DOHH2 (cell line): ENCODE results near the gene HINT1.
"Not testable (repeated sequence)": the region's sequence is repeated elsewhere in the genome, so short reads cannot be mapped to it uniquely, and the experiment has no call there.

ENCODE experiments used
- H3F3A ChIP-seq: fragments of 200-600 bp; sonication (generic), shearing (Covaris generic); 2 replicates; pipeline ENCODE4 v1.6.0; 2016; ENCODE audit warnings: antibody characterized with exemption, mild to moderate bottlenecking; ENCODE audit not compliant: control insufficient read depth, insufficient read depth
- H3K27ac ChIP-seq: fragments of 200-600 bp; sonication (generic); 2 replicates; pipeline ENCODE4 v1.5.1; 2014; ENCODE audit warnings: low read depth, mild to moderate bottlenecking, low read length, moderate library complexity
- H3K27me3 ChIP-seq: fragments of 200-600 bp; sonication (generic); 2 replicates; pipeline ENCODE4 v1.6.1; 2014; ENCODE audit warnings: mild to moderate bottlenecking, low read length, mixed read lengths; ENCODE audit not compliant: control insufficient read depth
- H3K36me3 ChIP-seq: fragments of 200-600 bp; sonication (generic); 2 replicates; pipeline ENCODE4 v1.6.1; 2014; ENCODE audit warnings: mild to moderate bottlenecking, low read length, moderate library complexity, mixed read lengths; ENCODE audit not compliant: control insufficient read depth
- H3K4me1 ChIP-seq: fragments of 200-600 bp; sonication (generic); 2 replicates; pipeline ENCODE4 v1.6.1; 2014; ENCODE audit warnings: mild to moderate bottlenecking, low read length, mixed read lengths; ENCODE audit not compliant: control insufficient read depth
- H3K4me2 ChIP-seq: fragments of 200-600 bp; sonication (generic); 2 replicates; pipeline ENCODE4 v1.6.0; 2014; ENCODE audit warnings: mild to moderate bottlenecking, low read length, moderate library complexity
- H3K4me3 ChIP-seq: fragments of 200-600 bp; sonication (generic); 2 replicates; pipeline ENCODE4 v1.5.1; 2014; ENCODE audit warnings: mild to moderate bottlenecking, low read length, mixed read lengths
- H3K79me2 ChIP-seq: fragments of 200-600 bp; sonication (generic); 2 replicates; pipeline ENCODE4 v1.6.1; 2014; ENCODE audit warnings: mild to moderate bottlenecking, low read length, mixed read lengths; ENCODE audit not compliant: control insufficient read depth
- H3K9me2 ChIP-seq: fragments of 200-600 bp; sonication (generic); replicated peaks from 2 replicates; pipeline ENCODE4 v1.6.1; 2014; ENCODE audit warnings: mild to moderate bottlenecking, low read length, mixed read lengths; ENCODE audit not compliant: control insufficient read depth
- H3K9me3 ChIP-seq: fragments of 200-600 bp; sonication (generic); 2 replicates; pipeline ENCODE4 v1.6.1; 2014; ENCODE audit warnings: antibody characterized with exemption, low read length, mixed read lengths; ENCODE audit not compliant: control insufficient read depth, insufficient read depth
- H4K20me1 ChIP-seq: fragments of 200-600 bp; sonication (generic); 2 replicates; pipeline ENCODE4 v1.6.0; 2014; ENCODE audit warnings: low read depth, mild to moderate bottlenecking, antibody characterized with exemption, low read length, moderate library complexity; ENCODE audit not compliant: control insufficient read depth, insufficient read depth
- CTCF ChIP-seq: fragments of 200-600 bp; sonication (generic); IDR thresholded peaks from one replicate; pipeline ENCODE4 v1.5.1; 2014; ENCODE audit warnings: antibody characterized with exemption, mild to moderate bottlenecking, low read depth, low read length; ENCODE audit not compliant: poor library complexity, severe bottlenecking
- EZH2phosphoT487 ChIP-seq: fragments of 200-600 bp; sonication (generic); IDR thresholded peaks from 2 replicates; pipeline ENCODE4 v1.6.1; 2017; ENCODE audit warnings: borderline replicate concordance, mild to moderate bottlenecking, antibody characterized with exemption, low read length, moderate library complexity, mixed read lengths

The HINT1 gene

DNA sequence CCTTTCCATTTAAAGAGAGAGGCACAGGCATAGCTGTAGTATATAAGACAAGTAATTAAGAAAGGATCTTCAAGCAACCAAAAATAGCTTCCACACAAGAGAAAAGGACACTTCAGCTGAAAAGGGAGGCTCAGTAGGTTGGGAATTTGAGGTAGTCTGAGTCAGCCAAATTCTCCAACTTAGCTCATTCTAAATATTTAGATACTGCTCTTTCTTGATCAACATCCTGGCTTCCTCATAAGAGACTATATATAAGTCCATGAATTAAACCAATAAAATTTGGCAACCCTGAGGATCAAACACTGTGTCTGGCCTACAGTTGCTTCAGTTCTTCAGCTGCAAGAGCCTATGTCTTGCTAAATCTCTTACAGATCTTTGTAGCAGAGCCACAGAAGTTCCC is 17.8 kb downstream of the HINT1 start:
- Histone ChIP-seq H3K27ac (no peak overlapping the region), H3K4me1 (no peaks in the 10 kb centered on the region), H3K36me3 (no peaks in the 10 kb centered on the region), H3K4me2 (no peak overlapping the region), H4K20me1 (no peaks in the 10 kb centered on the region), H3K9me2 (no peaks in the 10 kb centered on the region), H3F3A (no peaks in the 10 kb centered on the region), H3K4me3 (no peak overlapping the region), H3K9me3 (no peaks in the 10 kb centered on the region), H3K79me2 (no peaks in the 10 kb centered on the region), H3K27me3 (no peaks in the 10 kb centered on the region)
- TF ChIP-seq EZH2phosphoT487 (no peak), CTCF (no peak)

GRCh38 chr5:131142970-131143617 is 22.0 kb downstream of the HINT1 start:
- no peaks in the 10 kb centered on the region for H3K36me3 ChIP-seq
- no peak overlapping the region for H3K27ac ChIP-seq
- no peaks in the 10 kb centered on the region for H3K9me3 ChIP-seq
- H3K4me2 ChIP-seq = no peak overlapping the region
- H4K20me1 ChIP-seq = no peaks in the 10 kb centered on the region
- no peak for TF ChIP-seq EZH2phosphoT487
- TF ChIP-seq CTCF = no peak
- H3K27me3 ChIP-seq = no peaks in the 10 kb centered on the region
- H3K4me1 ChIP-seq = no peaks in the 10 kb centered on the region
- H3K9me2 ChIP-seq = no peaks in the 10 kb centered on the region
- no peaks in the 10 kb centered on the region for H3F3A ChIP-seq
- no peak overlapping the region for H3K4me3 ChIP-seq
- no peaks in the 10 kb centered on the region for H3K79me2 ChIP-seq

GRCh38 chr5:131139321-131139720 is 25.7 kb downstream of the HINT1 start:
- Histone ChIP-seq H3K27ac (no peak overlapping the region), H3K9me2 (no peaks in the 10 kb centered on the region), H3K27me3 (no peaks in the 10 kb centered on the region), H3K4me2 (no peak overlapping the region), H3K9me3 (no peaks in the 10 kb centered on the region), H3K4me1 (no peaks in the 10 kb centered on the region), H3K36me3 (no peaks in the 10 kb centered on the region), H3K4me3 (no peak overlapping the region), H4K20me1 (no peaks in the 10 kb centered on the region), H3K79me2 (no peaks in the 10 kb centered on the region), H3F3A (no peaks in the 10 kb centered on the region)
- TF ChIP-seq CTCF (no peak), EZH2phosphoT487 (no peak)

GRCh38 chr5:131138406-131138805 is 26.6 kb downstream of the HINT1 start:
- not testable (repeated sequence) for H3F3A ChIP-seq, H3K36me3 ChIP-seq, H3K4me3 ChIP-seq, H3K27ac ChIP-seq, H3K27me3 ChIP-seq, H3K4me2 ChIP-seq, H3K9me3 ChIP-seq, H3K9me2 ChIP-seq, H3K4me1 ChIP-seq, H4K20me1 ChIP-seq, H3K79me2 ChIP-seq

DNA sequence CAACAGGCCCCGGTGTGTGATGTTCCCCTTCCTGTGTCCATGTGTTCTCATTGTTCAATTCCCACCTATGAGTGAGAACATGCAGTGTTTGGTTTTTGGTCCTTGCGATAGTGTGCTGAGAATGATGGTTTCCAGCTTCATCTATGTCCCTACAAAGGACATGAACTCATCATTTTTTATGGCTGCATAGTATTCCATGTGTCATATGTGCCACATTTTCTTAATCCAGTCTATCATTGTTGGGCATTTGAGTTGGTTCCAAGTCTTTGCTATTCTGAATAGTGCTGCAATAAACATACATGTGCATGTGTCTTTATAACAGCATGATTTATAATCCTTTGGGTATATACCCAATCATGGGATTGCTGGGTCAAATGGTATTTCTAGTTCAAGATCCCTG is 32.0 kb downstream of the HINT1 start:
- H3K27ac ChIP-seq, H4K20me1 ChIP-seq, H3K27me3 ChIP-seq, H3F3A ChIP-seq, H3K4me1 ChIP-seq, H3K4me3 ChIP-seq, H3K79me2 ChIP-seq, H3K36me3 ChIP-seq, H3K9me3 ChIP-seq, H3K4me2 ChIP-seq, H3K9me2 ChIP-seq: not testable (repeated sequence)
